ENCODE results near the gene ATP11C. TPM values are rescaled to one million over a fixed set of nuclear protein-coding genes. Genes with fewer than 3 reads are reported as not detected.

The ATP11C gene
- total and polyA plus RNA-seq, 7 experiments from 2014 or later: 4.5 to 27.5 (median 22.0) TPM

DNA sequence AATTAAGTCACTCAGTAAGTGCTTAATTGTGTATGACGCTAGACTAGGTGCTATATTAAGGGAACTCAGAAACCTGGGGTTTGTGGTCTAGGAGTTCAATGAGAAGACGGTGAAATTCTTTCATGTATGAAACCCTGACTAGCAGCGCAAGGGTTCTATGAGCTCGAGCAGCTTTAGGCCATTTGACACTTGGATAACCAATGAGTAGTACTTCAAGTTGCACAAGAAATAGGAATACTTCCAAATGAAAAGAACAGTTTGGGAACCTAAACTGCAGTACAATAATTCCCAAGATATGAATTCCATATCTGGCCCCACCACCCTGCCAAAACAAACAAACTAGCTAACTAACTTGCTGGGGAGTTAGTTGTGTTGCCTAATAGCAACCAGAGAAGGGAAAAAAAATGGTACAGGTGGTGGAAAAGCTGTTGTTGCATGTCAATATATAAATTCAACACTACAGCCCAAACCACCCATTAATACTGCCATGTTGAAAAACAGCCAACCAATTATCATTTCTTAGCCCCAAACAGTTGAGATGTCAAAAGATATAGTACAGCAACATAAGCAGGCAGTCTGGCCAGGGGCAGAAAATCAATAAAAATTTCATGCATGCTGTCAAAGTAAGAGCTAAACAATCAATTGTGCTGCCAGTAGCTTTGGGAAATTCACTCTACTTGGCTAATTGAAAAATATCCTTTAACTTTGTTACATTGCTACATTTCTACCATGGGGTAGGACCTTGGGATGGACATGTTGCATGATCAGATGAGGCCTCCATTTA lies 170.3 kb downstream of the ATP11C start:
- intact Hi-C loops (cut with micrococcal nuclease): no loop called here
- DNase-seq: no peak
- no peaks in the 10 kb centered on the region for H3K27me3 Mint-ChIP-seq
- POLR2A ChIA-PET: no interaction called here
- H3K36me3 ChIP-seq (ENCODE audit: control insufficient read depth in 2 of 3, insufficient read depth in 3 of 3, low read length in 3 of 3): no peaks in the 10 kb centered on the region
- no peak overlapping the region for H3K4me3 ChIP-seq (ENCODE audit: low read length)
- no peaks in the 10 kb centered on the region for H3K27me3 ChIP-seq (ENCODE audit: control insufficient read depth in 2 of 2, insufficient read depth in 2 of 2, low read length in 2 of 2)
- CTCF ChIA-PET: no interaction called here
- no peaks in the 10 kb centered on the region for H3K9me3 Mint-ChIP-seq
- no peak for ATAC-seq
- H3K4me1 Mint-ChIP-seq: no peaks in the 10 kb centered on the region
- H3K4me3 Mint-ChIP-seq: no peak overlapping the region
- H3K27ac ChIP-seq (ENCODE audit: low read depth, low read length): no peak overlapping the region
- no peak overlapping the region for H3K27ac Mint-ChIP-seq
- H3K9me3 ChIP-seq (ENCODE audit: control insufficient read depth in 2 of 3, low read length in 3 of 3): no peaks in the 10 kb centered on the region
- peaks cover 0 to 13% of the 10 kb centered on the region in 2 donors for H3K4me1 ChIP-seq (ENCODE audit: control insufficient read depth in 2 of 2, insufficient read depth in 2 of 2, low read length in 2 of 2)
- H3K36me3 Mint-ChIP-seq: peaks cover 0 to 24% (median 19%) of the 10 kb centered on the region in 5 donors

DNA sequence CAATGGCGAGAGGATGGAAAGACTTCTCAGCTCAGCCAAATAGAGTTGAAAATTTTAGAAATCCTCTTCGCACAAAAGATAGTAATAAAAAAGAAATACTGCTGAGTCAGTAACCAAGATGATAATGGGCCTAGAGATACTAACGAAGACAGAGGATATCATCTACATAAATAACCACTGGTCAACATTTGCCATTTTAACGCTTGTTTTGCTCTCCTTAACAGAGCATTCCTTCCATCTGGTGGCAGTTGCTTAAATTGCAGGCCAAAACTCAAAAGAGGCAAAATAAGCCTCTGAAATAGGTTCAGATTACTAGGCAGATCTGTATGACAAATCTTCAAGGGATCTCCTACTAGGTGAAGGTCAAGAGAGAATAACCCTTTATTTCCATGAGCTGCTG lies 173.2 kb downstream of the ATP11C start:
- Histone ChIP-seq H3K36me3 (ENCODE audit: control insufficient read depth in 2 of 3, insufficient read depth in 3 of 3, low read length in 3 of 3) (no peaks in the 10 kb centered on the region), H3K4me3 (ENCODE audit: low read length) (no peak overlapping the region), H3K9me3 (ENCODE audit: control insufficient read depth in 2 of 3, low read length in 3 of 3) (no peaks in the 10 kb centered on the region), H3K27me3 (ENCODE audit: control insufficient read depth in 2 of 2, insufficient read depth in 2 of 2, low read length in 2 of 2) (no peaks in the 10 kb centered on the region), H3K4me1 (ENCODE audit: control insufficient read depth in 2 of 2, insufficient read depth in 2 of 2, low read length in 2 of 2) (no peaks in the 10 kb centered on the region), H3K27ac (ENCODE audit: low read depth, low read length) (no peak overlapping the region)
- H3K4me3 Mint-ChIP-seq: no peak overlapping the region
- peaks cover 0 to 18% (median 4%) of the 10 kb centered on the region in 11 donors for H3K9me3 Mint-ChIP-seq
- DNase-seq (no peak), ATAC-seq (no peak)
- intact Hi-C loops (cut with micrococcal nuclease): loop anchor here in 1 of 2 donors (5.0 to 10.0 kb wide), 3 partner anchors 65 to 982 kb away; no protein-coding TSS in a partner anchor
- CTCF ChIA-PET: no interaction called here
- no peak overlapping the region for H3K27ac Mint-ChIP-seq
- H3K4me1 Mint-ChIP-seq: no peaks in the 10 kb centered on the region
- POLR2A ChIA-PET: no interaction called here
- peaks cover 7 to 50% (median 43%) of the 10 kb centered on the region in 5 donors for H3K36me3 Mint-ChIP-seq
- H3K27me3 Mint-ChIP-seq: no peaks in the 10 kb centered on the region

DNA sequence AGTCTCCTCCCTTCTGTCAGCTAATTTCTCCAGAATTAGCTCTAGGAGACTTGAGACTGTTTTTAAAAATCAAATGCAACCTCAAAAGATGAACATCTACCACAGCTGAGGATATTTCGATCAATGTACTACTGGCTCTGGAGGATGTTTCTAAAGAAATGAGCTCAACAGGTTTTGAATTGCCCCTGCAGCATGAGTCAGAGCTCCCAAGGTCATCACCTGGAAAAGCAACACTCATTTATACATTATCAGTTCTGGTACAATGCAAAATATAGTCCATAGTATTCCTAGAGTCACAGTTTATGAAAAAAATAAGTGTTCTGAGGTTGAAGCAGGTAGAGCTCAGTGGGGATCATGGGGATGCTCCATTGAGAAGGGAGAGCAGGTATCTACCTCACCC lies 174.0 kb downstream of the ATP11C start:
- Histone ChIP-seq H3K9me3 (ENCODE audit: control insufficient read depth in 2 of 3, low read length in 3 of 3) (peaks cover 0 to 8% (median 0%) of the 10 kb centered on the region in 3 experiments), H3K4me3 (ENCODE audit: low read length) (no peak overlapping the region), H3K36me3 (ENCODE audit: control insufficient read depth in 2 of 3, insufficient read depth in 3 of 3, low read length in 3 of 3) (no peaks in the 10 kb centered on the region), H3K4me1 (ENCODE audit: control insufficient read depth in 2 of 2, insufficient read depth in 2 of 2, low read length in 2 of 2) (no peaks in the 10 kb centered on the region), H3K27me3 (ENCODE audit: control insufficient read depth in 2 of 2, insufficient read depth in 2 of 2, low read length in 2 of 2) (no peaks in the 10 kb centered on the region), H3K27ac (ENCODE audit: low read depth, low read length) (no peak overlapping the region)
- no peak overlapping the region for H3K4me3 Mint-ChIP-seq
- ChIA-PET POLR2A (no interaction called here), CTCF (no interaction called here)
- peaks cover 7 to 55% (median 51%) of the 10 kb centered on the region in 5 donors for H3K36me3 Mint-ChIP-seq
- intact Hi-C loops (cut with micrococcal nuclease): loop anchor here in 1 of 2 donors (5.0 to 10.0 kb wide), 3 partner anchors 64 to 982 kb away; no protein-coding TSS in a partner anchor
- no peaks in the 10 kb centered on the region for H3K27me3 Mint-ChIP-seq
- ATAC-seq: no peak
- H3K4me1 Mint-ChIP-seq: no peaks in the 10 kb centered on the region
- H3K9me3 Mint-ChIP-seq: peaks cover 0 to 26% (median 11%) of the 10 kb centered on the region in 11 donors
- H3K27ac Mint-ChIP-seq: no peak overlapping the region
- no peak for DNase-seq

DNA sequence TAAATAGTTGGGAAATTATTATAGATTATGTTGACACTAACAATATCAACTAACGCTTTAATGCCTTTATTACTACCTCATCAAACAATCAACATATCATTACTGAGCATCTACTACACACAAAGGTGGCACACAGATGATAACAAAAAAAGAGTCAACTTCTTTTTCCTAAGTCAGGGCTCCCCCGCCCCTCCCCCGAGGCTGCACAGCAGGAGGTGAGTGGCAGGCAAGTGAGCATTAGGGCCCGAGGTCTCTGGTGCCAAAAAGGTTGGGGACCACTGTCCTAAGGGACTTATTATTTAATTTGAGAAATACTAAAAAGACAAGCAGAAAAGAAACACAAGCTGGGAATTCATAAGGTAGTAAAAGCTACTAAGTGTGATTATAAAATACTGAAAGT lies 174.6 kb downstream of the ATP11C start:
- H3K27ac ChIP-seq (ENCODE audit: low read depth, low read length): no peak overlapping the region
- ATAC-seq: no peak
- no peaks in the 10 kb centered on the region for H3K4me1 ChIP-seq (ENCODE audit: control insufficient read depth in 2 of 2, insufficient read depth in 2 of 2, low read length in 2 of 2)
- Mint-ChIP-seq H3K36me3 (peaks cover 7 to 57% (median 55%) of the 10 kb centered on the region in 5 donors), H3K27ac (no peak overlapping the region), H3K4me1 (no peaks in the 10 kb centered on the region), H3K9me3 (peaks cover 0 to 32% (median 11%) of the 10 kb centered on the region in 11 donors), H3K4me3 (no peak overlapping the region), H3K27me3 (no peaks in the 10 kb centered on the region)
- no peaks in the 10 kb centered on the region for H3K36me3 ChIP-seq (ENCODE audit: control insufficient read depth in 2 of 3, insufficient read depth in 3 of 3, low read length in 3 of 3)
- intact Hi-C loops (cut with micrococcal nuclease): loop anchor here in 1 of 2 donors (5.0 to 10.0 kb wide), 3 partner anchors 63 to 981 kb away; no protein-coding TSS in a partner anchor
- H3K9me3 ChIP-seq (ENCODE audit: control insufficient read depth in 2 of 3, low read length in 3 of 3): peaks cover 0 to 12% (median 0%) of the 10 kb centered on the region in 3 experiments
- no peak for DNase-seq
- no peak overlapping the region for H3K4me3 ChIP-seq (ENCODE audit: low read length)
- CTCF ChIA-PET: no interaction called here
- H3K27me3 ChIP-seq (ENCODE audit: control insufficient read depth in 2 of 2, insufficient read depth in 2 of 2, low read length in 2 of 2): no peaks in the 10 kb centered on the region
- POLR2A ChIA-PET: no interaction called here

DNA sequence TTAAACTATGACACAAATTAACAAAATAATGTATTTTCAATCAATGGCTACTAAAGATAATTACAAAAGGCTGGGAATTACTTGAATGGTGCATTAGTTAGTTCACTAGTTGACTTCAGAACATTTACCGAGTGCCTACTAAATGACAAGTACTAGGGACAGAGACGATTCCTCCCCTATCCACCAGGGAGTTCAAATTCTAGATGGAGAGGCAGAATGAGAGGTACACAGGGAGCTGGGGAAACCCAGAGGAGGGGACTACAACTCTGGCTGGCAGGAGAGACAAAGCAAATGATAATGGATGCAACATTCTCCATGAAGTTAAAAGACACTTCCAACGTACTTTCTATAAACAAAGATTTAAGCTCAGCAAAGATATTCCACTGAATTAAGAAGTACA lies 181.8 kb downstream of the ATP11C start:
- peaks cover 0 to 12% (median 0%) of the 10 kb centered on the region in 3 experiments for H3K9me3 ChIP-seq (ENCODE audit: control insufficient read depth in 2 of 3, low read length in 3 of 3)
- POLR2A ChIA-PET: no interaction called here
- H3K36me3 ChIP-seq (ENCODE audit: control insufficient read depth in 2 of 3, insufficient read depth in 3 of 3, low read length in 3 of 3): peaks cover 0 to 7% (median 4%) of the 10 kb centered on the region in 3 experiments
- H3K4me1 ChIP-seq (ENCODE audit: control insufficient read depth in 2 of 2, insufficient read depth in 2 of 2, low read length in 2 of 2): no peaks in the 10 kb centered on the region
- Mint-ChIP-seq H3K36me3 (peaks cover 8 to 63% (median 54%) of the 10 kb centered on the region in 5 donors), H3K4me1 (no peaks in the 10 kb centered on the region), H3K27me3 (no peaks in the 10 kb centered on the region), H3K27ac (peak overlapping the region in 1 of 9 donors; percentile 23), H3K9me3 (peaks cover 0 to 27% (median 11%) of the 10 kb centered on the region in 11 donors), H3K4me3 (no peak overlapping the region)
- no peak overlapping the region for H3K4me3 ChIP-seq (ENCODE audit: low read length)
- CTCF ChIA-PET: interaction anchor here (0.8 kb wide), 1 partner anchor 18 kb away, joined by 3 read pairs; no protein-coding TSS in a partner anchor
- intact Hi-C loops (cut with micrococcal nuclease): loop anchor here in 1 of 2 donors (10.0 kb wide), 1 partner anchor 56 kb away; no protein-coding TSS in a partner anchor
- no peak overlapping the region for H3K27ac ChIP-seq (ENCODE audit: low read depth, low read length)
- DNase-seq (no peak), ATAC-seq (no peak)
- H3K27me3 ChIP-seq (ENCODE audit: control insufficient read depth in 2 of 2, insufficient read depth in 2 of 2, low read length in 2 of 2): no peaks in the 10 kb centered on the region

DNA sequence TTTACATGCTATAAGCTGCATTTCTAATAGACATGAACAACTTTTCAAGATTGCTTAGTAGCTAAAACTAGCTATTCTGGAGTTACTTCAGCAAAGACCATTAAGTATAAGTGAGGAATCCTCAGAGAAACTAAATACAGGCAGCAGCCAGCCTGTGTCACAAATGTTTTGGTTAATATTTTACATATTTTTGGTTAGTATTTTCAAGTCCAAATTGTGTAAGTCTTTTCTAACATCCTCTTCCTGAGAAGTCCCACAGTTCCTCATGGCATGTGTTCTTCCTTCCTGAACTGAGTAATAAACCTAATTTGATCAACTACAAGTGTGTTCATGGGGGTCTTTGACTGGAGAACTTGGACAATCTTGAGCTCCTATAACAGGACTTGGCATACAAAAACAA lies 182.5 kb downstream of the ATP11C start:
- peaks cover 0 to 22% (median 11%) of the 10 kb centered on the region in 11 donors for H3K9me3 Mint-ChIP-seq
- no peaks in the 10 kb centered on the region for H3K27me3 Mint-ChIP-seq
- H3K27me3 ChIP-seq (ENCODE audit: control insufficient read depth in 2 of 2, insufficient read depth in 2 of 2, low read length in 2 of 2): no peaks in the 10 kb centered on the region
- no peak overlapping the region for H3K27ac Mint-ChIP-seq
- no peak overlapping the region for H3K4me3 Mint-ChIP-seq
- intact Hi-C loops (cut with micrococcal nuclease): loop anchor here in 1 of 2 donors (10.0 kb wide), 1 partner anchor 56 kb away; no protein-coding TSS in a partner anchor
- no peak overlapping the region for H3K27ac ChIP-seq (ENCODE audit: low read depth, low read length)
- peaks cover 0 to 7% (median 4%) of the 10 kb centered on the region in 3 experiments for H3K36me3 ChIP-seq (ENCODE audit: control insufficient read depth in 2 of 3, insufficient read depth in 3 of 3, low read length in 3 of 3)
- H3K9me3 ChIP-seq (ENCODE audit: control insufficient read depth in 2 of 3, low read length in 3 of 3): peaks cover 0 to 12% (median 0%) of the 10 kb centered on the region in 3 experiments
- peaks cover 7 to 57% (median 47%) of the 10 kb centered on the region in 5 donors for H3K36me3 Mint-ChIP-seq
- H3K4me1 ChIP-seq (ENCODE audit: control insufficient read depth in 2 of 2, insufficient read depth in 2 of 2, low read length in 2 of 2): no peaks in the 10 kb centered on the region
- DNase-seq (no peak), ATAC-seq (no peak)
- POLR2A ChIA-PET: no interaction called here
- no peaks in the 10 kb centered on the region for H3K4me1 Mint-ChIP-seq
- H3K4me3 ChIP-seq (ENCODE audit: low read length): no peak overlapping the region
- CTCF ChIA-PET: no interaction called here

All from naive thymus-derived CD4-positive, alpha-beta T cell (primary cell).